Fibroblast of lung (primary cell): ENCODE measurements around the gene MOG.

Source experiments
- CTCF ChIP-seq, 2 donors: IDR thresholded peaks in 1 of 2; conservative IDR thresholded peaks in 1 of 2; 1 replicate in 1 of 2; 2 replicates in 1 of 2; pipeline ENCODE4 v1.5.1; 2011 to 2012; ENCODE audit warnings: low read length in 2 of 2, control low read depth in 1 of 2, inconsistent platforms in 1 of 2, low read depth in 1 of 2, mild to moderate bottlenecking in 1 of 2
- EZH2 ChIP-seq: IDR thresholded peaks from 2 replicates; pipeline ENCODE4 v1.5.1; 2012; ENCODE audit warnings: low read length, control low read depth, mild to moderate bottlenecking; ENCODE audit errors: missing control alignments

- no peak for TF ChIP-seq CTCF (conservative IDR thresholded peaks at IDR 0.05 in 1 of 2, IDR thresholded peaks at IDR 0.05 in 1 of 2; ENCODE audit: low read depth in 1 of 2, low read length in 2 of 2)
- TF ChIP-seq EZH2, result no peak
Observed at GRCh38 chr6:29675561-29675960, 18.7 kb downstream of the MOG start.
